ENCODE results near the gene AUH. TPM values are rescaled to one million over a fixed set of nuclear protein-coding genes. Genes with fewer than 3 reads are reported as not detected.

Gene AUH
- total and polyA plus RNA-seq, 9 of the 15 experiments (the other 6 are each of a cell fraction or from before 2014, with no cell fraction given): 3.4 to 29.0 (median 10.1) TPM

GRCh38 chr9:91197232-91198181 is 164.2 kb downstream of the AUH start (continued):
- TF ChIP-seq HOXB6 (CRISPR knock-in tag; IDR thresholded peaks at IDR 0.05; ENCODE audit: borderline replicate concordance): no peak
- peak; percentile 26; the same call in 1 of the 2 replicates for TF ChIP-seq RNF2 (IDR thresholded peaks at IDR 0.05)
- no peak for TF ChIP-seq ZNF561 (CRISPR knock-in tag; conservative IDR thresholded peaks at IDR 0.05)
- TF ChIP-seq ZC3H11A (IDR thresholded peaks at IDR 0.05; ENCODE audit: low read depth, low read length): no peak
- no peak for TF ChIP-seq TRIM28 (IDR thresholded peaks at IDR 0.05)
- TF ChIP-seq GTF2B (IDR thresholded peaks at IDR 0.05; ENCODE audit: extremely low read depth, insufficient read length): no peak
- no peak for TF ChIP-seq RREB1 (CRISPR knock-in tag; IDR thresholded peaks at IDR 0.05)
- no peak for TF ChIP-seq FOXA1 (IDR thresholded peaks at IDR 0.05; ENCODE audit: borderline replicate concordance)
- no peak; the same call in 1 of the 2 replicates for TF ChIP-seq ESRRA (IDR thresholded peaks at IDR 0.05; ENCODE audit: borderline replicate concordance, low read depth)
- no peak for TF ChIP-seq GTF2F1 (IDR thresholded peaks at IDR 0.05; ENCODE audit: low read depth, low read length)
- TF ChIP-seq YY1 (IDR thresholded peaks at IDR 0.05; ENCODE audit: borderline replicate concordance in 1 of 3, control insufficient read depth in 1 of 3, extremely low read depth in 1 of 3, insufficient read depth in 3 of 3, insufficient read length in 1 of 3, insufficient replicate concordance in 2 of 3, low read depth in 1 of 3, low read length in 2 of 3): peak in 1 of 3 experiments; percentile 77
- TF ChIP-seq CC2D1A (IDR thresholded peaks at IDR 0.05): no peak
- TF ChIP-seq PHF20 (IDR thresholded peaks at IDR 0.05; ENCODE audit: partially characterized antibody): no peak
- TF ChIP-seq NONO (IDR thresholded peaks at IDR 0.05; ENCODE audit: low read depth in 2 of 2, low read length in 1 of 2): no peak
- TF ChIP-seq NR2F6 (CRISPR knock-in tag; IDR thresholded peaks at IDR 0.05): no peak
- no peak for TF ChIP-seq ZNF41 (CRISPR knock-in tag; conservative IDR thresholded peaks at IDR 0.05)
- peak; percentile 84 for TF ChIP-seq MAX (CRISPR knock-in tag; IDR thresholded peaks at IDR 0.05)
- TF ChIP-seq POLR2AphosphoS5 (IDR thresholded peaks at IDR 0.05; ENCODE audit: control insufficient read depth, insufficient read depth, low read depth, low read length): no peak
- no peak for TF ChIP-seq ZNF165 (CRISPR knock-in tag; IDR thresholded peaks at IDR 0.05; ENCODE audit: borderline replicate concordance)
- TF ChIP-seq ZFP30 (CRISPR knock-in tag; IDR thresholded peaks at IDR 0.05; ENCODE audit: borderline replicate concordance): no peak
- no peak for TF ChIP-seq NFE2L1 (tag; IDR thresholded peaks at IDR 0.05; ENCODE audit: borderline replicate concordance, low read depth)

Measured in K562 (cell line).